B cell (primary cell): Measurements from ENCODE around the gene MOB3B. TPM values are rescaled to one million over a fixed set of nuclear protein-coding genes. Genes with fewer than 3 reads are reported as not detected.

Source experiments
- ATAC-seq: fragments of 200-7000 bp; cut with Tn5 transposase; one replicate; pipeline ENCODE4 v1.10.0; 2021; ENCODE audit warnings: low read depth, mild to moderate bottlenecking, moderate number of reproducible peaks, moderate library complexity
- CTCF ChIA-PET: fragments of 350-600 bp; sonication (Branson Sonifier 250); formaldehyde crosslinking; loops from one replicate; lab custom pipeline; 2021; ENCODE audit warnings: antibody characterized with exemption, inconsistent platforms; lab: Charles Lee
- POLR2A ChIA-PET: fragments of 350-600 bp; sonication (Branson Sonifier 250); formaldehyde crosslinking; loops from one replicate; lab custom pipeline; 2021; ENCODE audit warnings: antibody characterized with exemption; lab: Charles Lee
- DNase-seq: peaks from one replicate; pipeline ENCODE4 v3.0.0; 2013
- H2AFZ ChIP-seq: 2 replicates; pipeline ENCODE4 v1.6.1; 2012; ENCODE audit warnings: mild to moderate bottlenecking, low read depth, low read length; ENCODE audit not compliant: insufficient read depth, poor library complexity, severe bottlenecking
- H3K27ac ChIP-seq, 2 donors: 1 replicate in 1 of 2; 2 replicates in 1 of 2; pipeline ENCODE4 v1.5.1; 2012 to 2013; ENCODE audit warnings: low read length in 2 of 2, mild to moderate bottlenecking in 2 of 2, moderate library complexity in 1 of 2
- H3K27me3 ChIP-seq, 4 experiments: fragments of 200-600 bp in 1 of 4; sonication (generic) in 1 of 4; replicated peaks in 1 of 4; 1 replicate in 2 of 4; 2 replicates in 2 of 4; pipeline versions ENCODE4 v1.6.1 to v1.7.0; 2013 to 2016; ENCODE audit warnings: low read length in 3 of 4, mild to moderate bottlenecking in 2 of 4, mixed read lengths in 1 of 4, moderate library complexity in 1 of 4; ENCODE audit not compliant: insufficient read depth in 4 of 4, control insufficient read depth in 3 of 4; ENCODE audit errors: control extremely low read depth in 1 of 4
- H3K36me3 ChIP-seq, 2 experiments: replicated peaks in 1 of 2; 1 replicate in 1 of 2; 2 replicates in 1 of 2; pipeline versions ENCODE4 v1.6.1 to v1.7.1; 2013; ENCODE audit warnings: low read length in 1 of 2; ENCODE audit not compliant: insufficient read depth in 2 of 2, control insufficient read depth in 1 of 2; ENCODE audit errors: control extremely low read depth in 1 of 2, extremely low read depth in 1 of 2
- H3K4me1 ChIP-seq, 2 donors: fragments of 200-600 bp in 1 of 2; sonication (generic) in 1 of 2; 1 replicate in 1 of 2; 2 replicates in 1 of 2; pipeline versions ENCODE4 v1.5.1 to v1.6.1; 2013 to 2017; ENCODE audit warnings: low read length in 2 of 2; ENCODE audit not compliant: control insufficient read depth in 2 of 2, insufficient read depth in 2 of 2
- H3K4me2 ChIP-seq: replicated peaks from 2 replicates; pipeline ENCODE3; 2012; ENCODE audit warnings: mild to moderate bottlenecking, low read depth, low read length; ENCODE audit not compliant: poor library complexity, severe bottlenecking
- H3K4me3 ChIP-seq, 5 experiments: fragments of 200-600 bp in 1 of 5; sonication (generic) in 1 of 5; 1 replicate in 3 of 5; 2 replicates in 2 of 5; pipeline versions ENCODE4 v1.5.1 to v1.7.0; 2011 to 2016; ENCODE audit warnings: low read length in 4 of 5, mild to moderate bottlenecking in 4 of 5, low read depth in 2 of 5, control low read depth in 1 of 5, moderate library complexity in 1 of 5; ENCODE audit not compliant: insufficient read depth in 1 of 5; ENCODE audit errors: control extremely low read depth in 1 of 5, extremely low read depth in 1 of 5
- H3K79me2 ChIP-seq: fragments of 200-600 bp; sonication (generic); one replicate; pipeline ENCODE4 v1.6.0; 2016; ENCODE audit warnings: low read length; ENCODE audit not compliant: control insufficient read depth, insufficient read depth
- H3K9ac ChIP-seq: fragments of 200-600 bp; sonication (generic); 2 replicates; pipeline ENCODE4 v1.6.1; 2017; ENCODE audit warnings: mild to moderate bottlenecking, low read length, moderate library complexity
- H3K9me3 ChIP-seq, 3 donors: one replicate each; pipeline versions ENCODE4 v1.6.1 to v1.7.1; 2013; ENCODE audit warnings: low read length in 2 of 3; ENCODE audit not compliant: control insufficient read depth in 2 of 3, insufficient read depth in 1 of 3; ENCODE audit errors: control extremely low read depth in 1 of 3
- H4K20me1 ChIP-seq: 2 replicates; pipeline ENCODE4 v1.6.0; 2012; ENCODE audit warnings: mild to moderate bottlenecking, low read length; ENCODE audit not compliant: insufficient read depth, control insufficient read depth, poor library complexity, severe bottlenecking
- H3K27ac Mint-ChIP-seq: one replicate; pipeline ENCODE4 v1.8.0; 2021; ENCODE audit warnings: mixed read lengths
- H3K27me3 Mint-ChIP-seq: one replicate; pipeline ENCODE4 v1.8.0; 2021; ENCODE audit warnings: mixed read lengths
- H3K4me1 Mint-ChIP-seq: one replicate; pipeline ENCODE4 v1.8.0; 2021; ENCODE audit warnings: mixed read lengths
- H3K4me3 Mint-ChIP-seq: one replicate; pipeline ENCODE4 v1.8.0; 2021; ENCODE audit warnings: mixed read lengths
- H3K9me3 Mint-ChIP-seq: one replicate; pipeline ENCODE4 v1.8.0; 2022; ENCODE audit warnings: mixed read lengths; ENCODE audit not compliant: insufficient read depth
- EZH2 ChIP-seq: IDR thresholded peaks from 2 replicates; pipeline ENCODE4 v1.6.1; 2012; ENCODE audit warnings: borderline replicate concordance, low read depth, mild to moderate bottlenecking, moderate library complexity, low read length; ENCODE audit not compliant: insufficient read depth, poor library complexity, severe bottlenecking
- WGBS: methylation state at CpG from one replicate; pipeline ENCODE4 v1.1.5; 2013; ENCODE audit warnings: missing lambda C conversion rate; ENCODE audit not compliant: insufficient coverage; 5-methylcytosine and 5-hydroxymethylcytosine counted together
- intact Hi-C: fragments of 100-400 bp; cut with micrococcal nuclease; formaldehyde crosslinking; loops from one replicate; pipeline ENCODE4 v1.10.0; 2022
- polyA plus RNA-seq: library from polyadenylated mRNA; depleted of rRNA; stranded (reverse); fragments of >200 nt; gene quantifications from 2 replicates; pipeline ENCODE4 v1.2.3, GENCODE V29; 2012
- total RNA-seq, 2 donors: library from RNA; stranded (reverse); fragments of 120-200 nt in 1 of 2; gene quantifications; 1 replicate in 1 of 2; 2 replicates in 1 of 2; pipeline versions ENCODE4 v1.2.3 to v1.2.4, GENCODE V29; 2013 to 2022
- TF ChIP-seq, protein P1 (sequence below): fragments of 200-600 bp; IDR thresholded peaks from one replicate; pipeline ENCODE4 v1.8.0; 2022; ENCODE audit warnings: antibody characterized with exemption, mild to moderate bottlenecking

MOB3B gene
- total and polyA plus RNA-seq, 2 donors (not counting 1 experiment from before 2014, with no cell fraction given), result 7.3 to 7.9 TPM

DNA sequence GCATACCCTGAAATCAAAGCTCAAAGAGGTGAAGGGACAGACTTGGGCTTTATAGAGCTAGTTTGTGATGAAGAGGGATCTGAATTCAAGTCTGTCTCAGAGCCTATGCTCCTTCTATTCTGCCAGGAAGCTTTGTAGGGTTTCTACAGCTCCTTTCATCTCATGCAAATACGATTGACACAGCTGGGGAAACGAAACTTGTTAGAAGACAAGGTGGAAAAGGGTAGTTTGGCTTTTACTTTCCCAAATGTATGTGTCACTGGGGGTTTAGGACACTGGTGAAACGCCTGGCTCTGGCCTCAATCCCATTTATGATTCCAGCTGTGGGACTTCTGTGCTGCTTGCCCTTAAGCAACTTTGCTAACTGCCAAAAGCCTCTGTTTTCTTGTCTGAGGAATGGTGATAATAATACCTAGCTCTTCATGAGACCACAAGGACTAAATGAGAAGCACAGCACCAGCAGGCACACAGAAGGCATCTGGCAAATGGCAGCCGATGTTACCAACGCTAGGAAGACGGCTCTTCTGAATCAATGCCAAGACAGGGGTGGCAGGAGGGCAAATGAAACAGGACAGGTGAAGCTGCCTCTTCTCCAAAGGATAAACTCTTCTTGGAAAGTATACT, 162.3 kb downstream of the MOB3B start:
- peaks cover 61 to 65% of the 10 kb centered on the region in 2 donors for H3K4me1 ChIP-seq
- peak overlapping the region in 1 of 5 experiments; percentile 11 for H3K4me3 ChIP-seq
- Mint-ChIP-seq H3K9me3 (no peaks in the 10 kb centered on the region), H3K4me1 (peaks cover 63% of the 10 kb centered on the region), H3K4me3 (peak overlapping the region; percentile 81), H3K27me3 (no peaks in the 10 kb centered on the region), H3K27ac (peak overlapping the region; percentile 71)
- H3K79me2 ChIP-seq, result peaks cover 92% of the 10 kb centered on the region
- H3K4me2 ChIP-seq, result peak overlapping the region; percentile 72
- H4K20me1 ChIP-seq, result peaks cover 16% of the 10 kb centered on the region
- H3K9me3 ChIP-seq, result no peaks in the 10 kb centered on the region
- ChIA-PET CTCF (interaction anchor here (0.6 to 3.1 kb wide), 12 partner anchors 11 to 206 kb away, joined by 3 to 22 read pairs (median 4); partner anchors contain the start of genes C9orf72 and MOB3B), POLR2A (interaction anchor here (1.1 kb wide), 1 partner anchor 161 kb away, joined by 4 read pairs; no protein-coding TSS in a partner anchor)
- peak overlapping the region; percentile 13 to 16 for H3K27ac ChIP-seq
- ATAC-seq, result peak; percentile 69
- peak overlapping the region; percentile 14 for H3K9ac ChIP-seq
- peaks cover 0 to 1% of the 10 kb centered on the region in 2 experiments for H3K36me3 ChIP-seq
- no peaks in the 10 kb centered on the region for H3K27me3 ChIP-seq
- no peak overlapping the region for H2AFZ ChIP-seq
- peak; percentile 64 for DNase-seq
- TF ChIP-seq EZH2, result no peak
- TF ChIP-seq, protein P1, sequence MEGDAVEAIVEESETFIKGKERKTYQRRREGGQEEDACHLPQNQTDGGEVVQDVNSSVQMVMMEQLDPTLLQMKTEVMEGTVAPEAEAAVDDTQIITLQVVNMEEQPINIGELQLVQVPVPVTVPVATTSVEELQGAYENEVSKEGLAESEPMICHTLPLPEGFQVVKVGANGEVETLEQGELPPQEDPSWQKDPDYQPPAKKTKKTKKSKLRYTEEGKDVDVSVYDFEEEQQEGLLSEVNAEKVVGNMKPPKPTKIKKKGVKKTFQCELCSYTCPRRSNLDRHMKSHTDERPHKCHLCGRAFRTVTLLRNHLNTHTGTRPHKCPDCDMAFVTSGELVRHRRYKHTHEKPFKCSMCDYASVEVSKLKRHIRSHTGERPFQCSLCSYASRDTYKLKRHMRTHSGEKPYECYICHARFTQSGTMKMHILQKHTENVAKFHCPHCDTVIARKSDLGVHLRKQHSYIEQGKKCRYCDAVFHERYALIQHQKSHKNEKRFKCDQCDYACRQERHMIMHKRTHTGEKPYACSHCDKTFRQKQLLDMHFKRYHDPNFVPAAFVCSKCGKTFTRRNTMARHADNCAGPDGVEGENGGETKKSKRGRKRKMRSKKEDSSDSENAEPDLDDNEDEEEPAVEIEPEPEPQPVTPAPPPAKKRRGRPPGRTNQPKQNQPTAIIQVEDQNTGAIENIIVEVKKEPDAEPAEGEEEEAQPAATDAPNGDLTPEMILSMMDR, result no peak
- 50% methylated on average over 1 of the region's 6 CpGs for WGBS
- intact Hi-C loops, result loop anchor here (2.0 to 5.0 kb wide), 4 partner anchors 14 to 35 kb away; no protein-coding TSS in a partner anchor
